Adrenal gland (tissue), 5 donors: ENCODE measurements around the gene CYFIP1.

Experiments
- CTCF ChIP-seq, 6 experiments: fragments of 450-650 bp in 4 of 6; fragments of 200-600 bp in 2 of 6; sonication (generic) in 1 of 6; IDR thresholded peaks; 1 replicate in 5 of 6; 2 replicates in 1 of 6; pipeline versions ENCODE4 v1.5.1 to v1.8.0; 2016 to 2021; ENCODE audit warnings: antibody characterized with exemption in 6 of 6, mild to moderate bottlenecking in 2 of 6, moderate library complexity in 1 of 6
- POLR2A ChIP-seq, 2 donors: fragments of 450-650 bp; IDR thresholded peaks; one replicate each; pipeline ENCODE4 v1.6.1; 2017; ENCODE audit warnings: antibody characterized with exemption in 2 of 2, mild to moderate bottlenecking in 2 of 2, moderate library complexity in 1 of 2
- donor health status: DM: no; HTN: no; CAD: no.

GRCh38 chr15:23002920-23003319 is 22.8 kb upstream of the CYFIP1 start:
- TF ChIP-seq POLR2A (IDR thresholded peaks at IDR 0.05) (no peak), CTCF (IDR thresholded peaks at IDR 0.05) (no peak)
